Measurements from ENCODE around the gene CACNA2D2.

Gene CACNA2D2

GRCh38 chr3:50493623-50494022, 9.8 kb downstream of the CACNA2D2 start:
- no peak for DNase-seq (ENCODE audit: extremely low spot score)
- TF ChIP-seq SP1 (IDR thresholded peaks at IDR 0.05) (no peak), FOXM1 (IDR thresholded peaks at IDR 0.05; ENCODE audit: borderline replicate concordance) (no peak), FOXK2 (IDR thresholded peaks at IDR 0.05) (no peak), HDGF (IDR thresholded peaks at IDR 0.05; ENCODE audit: borderline replicate concordance) (no peak), LEF1 (IDR thresholded peaks at IDR 0.05; ENCODE audit: borderline replicate concordance) (no peak), FOXA1 (IDR thresholded peaks at IDR 0.05) (no peak), BHLHE40 (IDR thresholded peaks at IDR 0.05; ENCODE audit: borderline replicate concordance) (no peak), ELF4 (IDR thresholded peaks at IDR 0.05) (no peak), SUZ12 (IDR thresholded peaks at IDR 0.05) (no peak), CTBP1 (IDR thresholded peaks at IDR 0.05; ENCODE audit: borderline replicate concordance) (no peak)
- TF ChIP-seq, protein P1, sequence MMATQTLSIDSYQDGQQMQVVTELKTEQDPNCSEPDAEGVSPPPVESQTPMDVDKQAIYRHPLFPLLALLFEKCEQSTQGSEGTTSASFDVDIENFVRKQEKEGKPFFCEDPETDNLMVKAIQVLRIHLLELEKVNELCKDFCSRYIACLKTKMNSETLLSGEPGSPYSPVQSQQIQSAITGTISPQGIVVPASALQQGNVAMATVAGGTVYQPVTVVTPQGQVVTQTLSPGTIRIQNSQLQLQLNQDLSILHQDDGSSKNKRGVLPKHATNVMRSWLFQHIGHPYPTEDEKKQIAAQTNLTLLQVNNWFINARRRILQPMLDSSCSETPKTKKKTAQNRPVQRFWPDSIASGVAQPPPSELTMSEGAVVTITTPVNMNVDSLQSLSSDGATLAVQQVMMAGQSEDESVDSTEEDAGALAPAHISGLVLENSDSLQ (IDR thresholded peaks at IDR 0.05): no peak
- ChIA-PET CTCF (no interaction called here), POLR2A (no interaction called here)

DNA sequence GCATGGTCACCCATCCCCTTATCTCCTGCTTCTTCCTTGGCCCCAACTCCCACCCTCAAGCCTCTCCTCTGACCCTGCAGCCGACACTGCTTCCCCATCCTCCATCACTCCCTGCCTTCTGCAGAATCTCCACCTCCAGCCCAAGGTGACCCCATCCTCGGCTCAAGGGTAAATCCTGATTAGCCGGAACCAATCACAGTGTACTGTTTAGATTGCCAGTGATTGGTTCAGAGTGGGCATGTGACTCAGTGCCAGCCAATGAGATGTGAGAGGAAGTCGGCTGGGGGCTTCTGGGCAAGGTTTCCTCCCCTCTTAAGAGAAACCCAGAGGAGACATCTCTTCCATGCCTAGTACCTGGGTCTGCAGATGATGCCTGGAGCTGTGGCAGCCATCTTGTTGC, 10.3 kb downstream of the CACNA2D2 start:
- ChIA-PET CTCF (no interaction called here), POLR2A (no interaction called here)
- TF ChIP-seq, protein P1 (IDR thresholded peaks at IDR 0.05): no peak
- TF ChIP-seq CTBP1 (IDR thresholded peaks at IDR 0.05; ENCODE audit: borderline replicate concordance): no peak
- no peak for TF ChIP-seq ELF4 (IDR thresholded peaks at IDR 0.05)
- no peak for TF ChIP-seq SP1 (IDR thresholded peaks at IDR 0.05)
- no peak for TF ChIP-seq NFRKB (IDR thresholded peaks at IDR 0.05)
- no peak for TF ChIP-seq ARNT (IDR thresholded peaks at IDR 0.05)
- TF ChIP-seq FOXK2 (IDR thresholded peaks at IDR 0.05): no peak
- TF ChIP-seq FOXA1 (IDR thresholded peaks at IDR 0.05): no peak
- TF ChIP-seq L3MBTL2 (conservative IDR thresholded peaks at IDR 0.05): no peak
- TF ChIP-seq FOXM1 (IDR thresholded peaks at IDR 0.05; ENCODE audit: borderline replicate concordance): no peak
- TF ChIP-seq BHLHE40 (IDR thresholded peaks at IDR 0.05; ENCODE audit: borderline replicate concordance): no peak
- no peak for TF ChIP-seq HDGF (IDR thresholded peaks at IDR 0.05; ENCODE audit: borderline replicate concordance)
- TF ChIP-seq TARDBP (IDR thresholded peaks at IDR 0.05): no peak
- TF ChIP-seq SUZ12 (IDR thresholded peaks at IDR 0.05): no peak
- no peak for DNase-seq (ENCODE audit: extremely low spot score)

- no peak for TF ChIP-seq L3MBTL2 (conservative IDR thresholded peaks at IDR 0.05)
- no peak for TF ChIP-seq ELF4 (IDR thresholded peaks at IDR 0.05)
- TF ChIP-seq FOXA1 (IDR thresholded peaks at IDR 0.05): no peak
- no peak for TF ChIP-seq ARNT (IDR thresholded peaks at IDR 0.05)
- TF ChIP-seq FOXM1 (IDR thresholded peaks at IDR 0.05; ENCODE audit: borderline replicate concordance): no peak
- no peak for TF ChIP-seq ZNF384 (IDR thresholded peaks at IDR 0.05)
- no peak for TF ChIP-seq SUZ12 (IDR thresholded peaks at IDR 0.05)
- no peak for TF ChIP-seq SP1 (IDR thresholded peaks at IDR 0.05)
- no peak for TF ChIP-seq FOXK2 (IDR thresholded peaks at IDR 0.05)
- no peak for TF ChIP-seq BHLHE40 (IDR thresholded peaks at IDR 0.05; ENCODE audit: borderline replicate concordance)
- TF ChIP-seq TARDBP (IDR thresholded peaks at IDR 0.05): no peak
- no peak for TF ChIP-seq LEF1 (IDR thresholded peaks at IDR 0.05; ENCODE audit: borderline replicate concordance)
- TF ChIP-seq, protein P1 (IDR thresholded peaks at IDR 0.05): no peak
- ChIA-PET CTCF (no interaction called here), POLR2A (no interaction called here)
- DNase-seq (ENCODE audit: extremely low spot score): no peak
Observed at GRCh38 chr3:50491023-50491422, 12.4 kb downstream of the CACNA2D2 start.

- CTCF ChIA-PET: no interaction called here
- no peak for DNase-seq (ENCODE audit: extremely low spot score)
- POLR2A ChIA-PET: no interaction called here
- TF ChIP-seq ARNT (IDR thresholded peaks at IDR 0.05) (no peak), BHLHE40 (IDR thresholded peaks at IDR 0.05; ENCODE audit: borderline replicate concordance) (no peak), ZNF384 (IDR thresholded peaks at IDR 0.05) (no peak), TARDBP (IDR thresholded peaks at IDR 0.05) (no peak), FOXK2 (IDR thresholded peaks at IDR 0.05) (no peak), CTBP1 (IDR thresholded peaks at IDR 0.05; ENCODE audit: borderline replicate concordance) (no peak), ELF4 (IDR thresholded peaks at IDR 0.05) (no peak), L3MBTL2 (conservative IDR thresholded peaks at IDR 0.05) (no peak)
- TF ChIP-seq, protein P1 (IDR thresholded peaks at IDR 0.05): no peak
Observed at GRCh38 chr3:50490424-50490823, 13.0 kb downstream of the CACNA2D2 start.

DNA sequence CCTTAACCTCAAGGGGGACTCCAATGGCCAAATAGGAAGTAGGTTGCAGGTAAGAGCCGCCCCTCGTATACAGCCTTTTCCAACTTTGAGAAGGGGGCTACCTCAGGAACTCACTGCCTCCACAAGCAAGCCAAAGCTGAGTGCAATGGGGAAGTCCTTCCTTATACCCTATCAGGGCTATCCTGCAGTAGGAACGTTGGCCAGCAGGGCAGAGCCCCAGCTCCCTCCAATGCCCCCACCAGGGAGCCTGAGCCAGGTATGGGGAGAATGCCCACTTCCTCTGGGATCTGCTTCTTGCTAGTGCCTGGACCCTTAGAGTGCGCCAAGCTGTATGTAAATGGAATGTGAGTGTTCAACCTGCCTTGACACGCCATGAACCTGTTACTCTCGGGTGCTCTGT, 16.3 kb downstream of the CACNA2D2 start:
- DNase-seq (ENCODE audit: extremely low spot score): peak; percentile 19
- no peak for TF ChIP-seq FOXK2 (IDR thresholded peaks at IDR 0.05)
- no peak for TF ChIP-seq NFRKB (IDR thresholded peaks at IDR 0.05)
- no peak for TF ChIP-seq LEF1 (IDR thresholded peaks at IDR 0.05; ENCODE audit: borderline replicate concordance)
- TF ChIP-seq SUZ12 (IDR thresholded peaks at IDR 0.05): no peak
- TF ChIP-seq ARNT (IDR thresholded peaks at IDR 0.05): no peak
- no peak for TF ChIP-seq HDGF (IDR thresholded peaks at IDR 0.05; ENCODE audit: borderline replicate concordance)
- CTCF ChIA-PET: interaction anchor here (0.9 kb wide), 1 partner anchor 55 kb away, joined by 3 read pairs; no protein-coding TSS in a partner anchor
- POLR2A ChIA-PET: no interaction called here

GRCh38 chr3:50486219-50486888, 17.1 kb downstream of the CACNA2D2 start:
- ChIA-PET POLR2A (no interaction called here), CTCF (interaction anchor here (0.9 kb wide), 1 partner anchor 56 kb away, joined by 3 read pairs; no protein-coding TSS in a partner anchor)
- TF ChIP-seq FOXK2 (IDR thresholded peaks at IDR 0.05) (no peak), NFRKB (IDR thresholded peaks at IDR 0.05) (no peak), BHLHE40 (IDR thresholded peaks at IDR 0.05; ENCODE audit: borderline replicate concordance) (no peak), LEF1 (IDR thresholded peaks at IDR 0.05; ENCODE audit: borderline replicate concordance) (no peak), FOXM1 (IDR thresholded peaks at IDR 0.05; ENCODE audit: borderline replicate concordance) (no peak), ELF4 (IDR thresholded peaks at IDR 0.05) (no peak), ARNT (IDR thresholded peaks at IDR 0.05) (no peak), FOXA1 (IDR thresholded peaks at IDR 0.05) (no peak)
- TF ChIP-seq, protein P1 (IDR thresholded peaks at IDR 0.05): no peak
- no peak for DNase-seq (ENCODE audit: extremely low spot score)

Measured in HEK293T (cell line).